Stimulated activated CD8-positive, alpha-beta memory T cell treated with anti-CD3 and anti-CD28 coated beads, Interleukin-15, amount 100 ng/mL, for 1 hour (primary cell): ENCODE data around the gene CNNM4.

Source experiments
- DNase-seq: peaks from one replicate; pipeline ENCODE4 v3.0.0-alpha.2; 2020; ENCODE audit warnings: low read depth

Gene CNNM4

GRCh38 chr2:96760036-96760985 lies at the start of gene CNNM4:
Gene CNNM4 (plus strand): TSS chr2:96760902. CDS start chr2:96761000, 98 bp downstream.
- DNase-seq: peak; percentile 79

DNA sequence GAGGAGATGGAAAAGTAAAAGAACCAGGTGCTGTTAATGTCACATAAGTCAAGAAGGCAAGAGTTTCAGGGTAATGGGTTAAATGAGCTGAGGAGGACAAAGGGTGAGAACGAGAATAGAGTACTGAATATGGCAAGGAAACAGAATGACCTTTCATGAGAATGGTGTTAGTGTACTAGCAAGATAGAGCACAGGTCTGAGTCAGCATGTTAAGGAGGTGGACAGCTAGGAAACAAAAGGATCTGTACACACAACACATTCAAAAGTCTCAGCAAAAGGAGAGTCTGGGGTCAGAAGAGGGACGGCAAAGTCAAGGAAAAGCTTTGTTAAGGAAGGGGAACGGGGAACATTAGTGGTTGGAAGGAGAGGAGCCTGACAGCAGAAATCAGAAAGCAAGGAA lies 49.7 kb upstream of the CNNM4 start:
- no peak for DNase-seq

DNA sequence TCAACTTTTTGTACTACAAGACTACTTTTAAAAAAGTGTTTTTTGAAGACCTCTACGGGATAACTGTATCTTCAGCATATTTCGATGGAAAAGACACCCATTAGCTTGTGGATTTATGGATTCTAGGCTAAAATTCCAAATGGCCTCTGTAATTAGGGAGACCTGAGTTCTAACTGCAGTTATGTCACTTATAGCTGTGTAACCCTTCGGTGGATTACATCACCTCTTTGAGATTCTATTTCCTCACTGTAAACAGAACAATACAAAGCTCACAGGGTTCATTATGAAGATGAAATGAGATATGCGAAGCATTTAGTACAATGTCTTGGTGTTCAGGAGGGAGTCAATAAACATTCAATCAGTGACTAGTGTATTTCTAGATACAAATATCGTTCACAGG lies 45.0 kb upstream of the CNNM4 start:
- no peak for DNase-seq

DNA sequence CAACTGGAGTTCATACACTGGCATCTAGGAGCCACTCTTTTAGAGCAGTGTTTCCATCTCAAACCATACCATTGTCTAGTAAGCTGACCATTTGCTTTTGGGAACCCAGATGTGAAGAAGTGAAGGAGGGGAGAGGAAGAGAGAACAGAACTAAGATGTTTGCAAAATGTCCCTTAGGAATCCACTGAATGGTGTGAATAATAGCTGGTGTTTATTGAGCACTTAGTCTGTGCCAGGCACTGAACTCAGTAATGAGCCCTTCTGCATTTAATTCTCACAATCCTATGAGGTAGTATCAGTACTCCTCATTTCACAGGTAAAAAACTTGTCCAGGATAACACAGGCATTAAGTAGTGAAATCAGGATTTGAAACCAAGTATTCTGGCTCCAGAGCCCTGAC lies 44.3 kb upstream of the CNNM4 start:
- no peak for DNase-seq

DNA sequence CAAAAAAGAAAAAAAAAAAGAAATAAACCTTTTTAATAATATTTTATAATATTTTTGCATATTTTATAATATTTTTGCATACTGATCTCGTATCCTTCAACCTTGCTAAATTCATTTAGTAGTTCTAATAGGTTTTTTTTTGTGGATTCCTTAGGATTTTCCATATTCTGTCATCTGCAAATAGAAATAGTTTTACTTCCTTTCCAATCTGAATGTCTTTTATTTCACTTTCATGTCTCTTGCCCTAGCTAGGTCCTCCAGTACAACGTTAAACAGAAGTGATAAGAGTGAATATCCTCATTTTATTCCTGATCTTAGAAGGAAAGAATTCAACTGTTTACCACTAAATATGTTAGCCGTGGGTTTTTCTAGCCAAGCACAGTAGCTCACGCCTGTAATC lies 34.6 kb upstream of the CNNM4 start:
- DNase-seq: no peak

GRCh38 chr2:96727431-96727830 lies 33.3 kb upstream of the CNNM4 start:
- DNase-seq: no peak

DNA sequence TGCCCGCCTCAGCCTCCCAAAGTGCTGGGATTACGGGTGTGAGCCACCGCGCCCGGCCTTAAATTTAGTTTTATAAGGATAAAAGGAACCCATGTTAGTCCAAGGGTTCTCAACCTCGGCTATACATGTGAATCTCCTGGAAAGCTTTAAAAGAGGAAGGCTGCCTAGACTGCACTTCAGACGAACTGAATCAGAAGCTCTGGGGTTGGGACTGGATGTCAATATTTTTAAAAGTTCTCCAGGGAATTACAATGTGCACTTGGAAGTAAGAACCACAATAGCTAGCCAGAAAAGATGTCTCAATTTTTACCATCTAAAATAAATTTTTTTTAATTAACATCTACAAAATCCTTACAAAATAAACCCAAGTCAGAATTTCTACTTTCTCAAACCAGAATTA lies 31.0 kb upstream of the CNNM4 start:
- DNase-seq: no peak

DNA sequence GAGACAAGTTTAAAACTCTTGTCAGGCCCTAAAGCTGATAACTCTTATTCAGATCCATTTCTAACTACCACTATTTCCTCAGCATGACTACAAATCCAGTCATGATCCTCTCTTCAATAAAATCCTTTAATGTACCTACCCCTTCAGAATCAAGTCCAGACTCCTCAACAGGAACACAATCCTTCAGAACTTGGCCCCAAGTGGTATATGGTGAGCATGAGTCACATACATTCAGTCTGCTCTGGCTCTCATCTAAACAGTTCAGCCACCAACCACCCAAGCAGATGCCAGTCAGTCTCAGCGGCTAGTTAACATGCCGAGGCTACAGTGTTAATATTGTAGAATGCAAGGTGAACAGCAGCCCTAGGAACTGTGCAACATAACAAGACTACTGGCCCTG lies 30.5 kb upstream of the CNNM4 start:
- no peak for DNase-seq

- DNase-seq: no peak
Observed at GRCh38 chr2:96733931-96734330, 26.8 kb upstream of the CNNM4 start.

GRCh38 chr2:96734880-96735583 lies 25.7 kb upstream of the CNNM4 start:
- no peak for DNase-seq

GRCh38 chr2:96737251-96737650 lies 23.5 kb upstream of the CNNM4 start:
- no peak for DNase-seq

DNA sequence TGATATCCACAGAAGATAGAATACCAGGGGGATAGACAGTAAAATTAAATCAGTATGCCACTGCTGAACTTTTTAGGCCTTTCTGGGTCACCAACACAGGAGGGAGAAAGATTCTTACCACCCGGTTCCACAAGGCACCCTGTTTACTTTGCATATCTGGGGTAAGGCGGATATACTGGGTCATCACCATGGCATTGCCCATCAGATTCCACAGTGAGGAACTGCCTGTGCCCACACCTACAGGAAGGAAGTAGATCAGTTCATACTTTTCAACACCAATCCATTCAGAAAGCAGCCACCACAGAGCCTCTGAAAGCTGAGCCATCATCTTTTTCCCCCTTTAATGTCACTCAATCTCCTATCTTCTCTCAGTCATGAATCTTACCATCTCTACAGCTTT lies 22.9 kb upstream of the CNNM4 start:
- no peak for DNase-seq

- DNase-seq: no peak
Observed at GRCh38 chr2:96739076-96739632, 21.5 kb upstream of the CNNM4 start.

DNA sequence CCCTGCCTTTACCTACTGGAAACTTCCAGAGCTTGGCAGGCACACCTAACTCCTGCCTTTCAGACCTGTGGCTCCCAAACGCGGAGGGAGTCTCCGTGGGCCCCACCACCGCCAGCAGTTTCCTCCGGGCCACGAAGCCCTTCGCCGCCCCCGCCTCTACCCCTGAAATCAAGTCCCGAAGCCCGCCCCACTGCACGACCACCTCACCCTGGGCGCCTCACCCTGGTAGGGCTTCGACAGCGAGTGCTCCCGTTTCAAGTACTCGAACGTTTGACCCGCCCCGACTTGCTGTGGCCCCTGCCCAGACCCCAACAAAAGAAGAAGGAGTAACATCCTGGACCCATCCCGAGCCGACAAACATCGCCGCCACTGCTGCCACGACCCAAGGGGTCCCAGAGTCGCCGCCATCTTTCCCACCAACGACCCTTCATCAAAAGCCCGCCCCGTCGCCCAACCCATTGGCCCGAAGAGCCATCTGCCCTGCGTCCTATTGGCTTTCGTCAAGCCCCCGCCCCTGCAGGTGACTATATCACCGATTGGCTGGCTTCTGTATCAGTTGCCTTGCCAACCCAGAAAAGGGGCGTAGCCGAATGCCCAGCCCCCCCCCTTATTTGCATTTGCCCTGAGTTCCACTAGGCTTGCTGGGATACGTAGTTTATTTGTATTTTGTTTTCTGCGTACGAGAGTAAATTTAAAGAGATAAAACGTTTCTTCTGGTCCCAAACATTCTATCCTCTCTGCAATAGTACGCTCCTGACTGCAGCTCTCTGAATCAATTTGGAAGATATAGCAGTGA lies 20.9 kb upstream of the CNNM4 start, which contains the start of gene LMAN2L:
Gene LMAN2L, minus strand, starts transcription at position 432 of the 796 bp plus-strand sequence. Its CDS starts 24 bp downstream, at position 408.
- peak; percentile 96 for DNase-seq

- no peak for DNase-seq
Observed at GRCh38 chr2:96747061-96747617, 13.6 kb upstream of the CNNM4 start.

DNA sequence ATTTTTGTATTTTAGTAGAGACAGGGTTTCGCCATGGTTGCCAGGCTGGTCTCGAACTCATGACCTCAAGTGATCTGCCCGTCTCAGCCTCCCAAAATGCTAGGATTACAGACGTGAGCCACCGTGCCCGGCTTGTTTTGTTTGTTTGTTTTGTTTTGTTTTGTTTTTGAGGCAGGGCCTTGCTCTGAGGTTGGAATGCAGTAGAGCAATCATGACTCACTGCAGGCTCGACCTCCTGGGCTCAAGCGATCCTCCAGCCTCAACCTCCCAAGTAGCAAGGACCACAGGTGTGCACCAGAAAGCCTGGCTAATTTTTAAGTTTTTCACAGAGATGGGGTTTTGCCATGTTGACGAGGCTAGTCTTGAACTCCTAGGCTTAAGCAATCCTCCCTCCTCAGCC lies 8.9 kb upstream of the CNNM4 start:
- DNase-seq: no peak

GRCh38 chr2:96753661-96754282 lies 6.9 kb upstream of the CNNM4 start:
- DNase-seq: no peak

- DNase-seq: no peak
Observed at GRCh38 chr2:96754317-96754716, 6.4 kb upstream of the CNNM4 start.

- no peak for DNase-seq
Observed at GRCh38 chr2:96756788-96757476, 3.8 kb upstream of the CNNM4 start.

- no peak for DNase-seq
Observed at GRCh38 chr2:96757477-96757860, 3.2 kb upstream of the CNNM4 start.

- DNase-seq: no peak
Observed at GRCh38 chr2:96758987-96759386, 1.7 kb upstream of the CNNM4 start.
